CD4-positive, CD25-positive, alpha-beta regulatory T cell (primary cell): ENCODE results near the gene ASPA. TPM values are rescaled to one million over a fixed set of nuclear protein-coding genes. Genes with fewer than 3 reads are reported as not detected.
"Not testable (repeated sequence)": the region's sequence is repeated elsewhere in the genome, so short reads cannot be mapped to it uniquely, and the experiment has no call there.

ENCODE experiments used
- ATAC-seq, 2 donors: fragments of 150-1000 bp; cut with Tn5 transposase; one replicate each; pipeline ENCODE4 v1.10.0; 2021; ENCODE audit warnings: low read depth in 2 of 2, moderate number of reproducible peaks in 2 of 2, moderate library complexity in 1 of 2
- DNase-seq, 3 donors: peaks; one replicate each; pipeline versions ENCODE4 v3.0.0 to v3.0.0-alpha.2; 2012 to 2022; ENCODE audit warnings: mixed read lengths in 1 of 3
- H3K27ac ChIP-seq: one replicate; pipeline ENCODE4 v1.7.0; 2013; ENCODE audit warnings: mild to moderate bottlenecking, low read length; ENCODE audit not compliant: insufficient read depth, poor library complexity, severe bottlenecking
- H3K27me3 ChIP-seq: one replicate; pipeline ENCODE4 v1.7.0; 2013; ENCODE audit warnings: low read length; ENCODE audit not compliant: control insufficient read depth, insufficient read depth
- H3K36me3 ChIP-seq: one replicate; pipeline ENCODE4 v1.7.0; 2013; ENCODE audit warnings: mild to moderate bottlenecking, low read length, moderate library complexity; ENCODE audit not compliant: control insufficient read depth, insufficient read depth
- H3K4me1 ChIP-seq: 2 replicates; pipeline ENCODE4 v1.7.0; 2013; ENCODE audit warnings: mild to moderate bottlenecking, low read length; ENCODE audit not compliant: insufficient read depth, control insufficient read depth, poor library complexity, severe bottlenecking
- H3K4me3 ChIP-seq: one replicate; pipeline ENCODE4 v1.7.0; 2013; ENCODE audit warnings: low read depth, mild to moderate bottlenecking, low read length, moderate library complexity
- H3K9me3 ChIP-seq, 2 experiments: 1 replicate in 1 of 2; 2 replicates in 1 of 2; pipeline ENCODE4 v1.7.0; 2013; ENCODE audit warnings: low read length in 2 of 2, mild to moderate bottlenecking in 1 of 2, moderate library complexity in 1 of 2; ENCODE audit not compliant: control insufficient read depth in 2 of 2
- H3K27ac Mint-ChIP-seq, 3 donors: one replicate each; pipeline ENCODE4 v1.8.0; 2020 to 2022; ENCODE audit warnings: mild to moderate bottlenecking in 3 of 3, mixed read lengths in 3 of 3, moderate library complexity in 2 of 3
- H3K27me3 Mint-ChIP-seq: one replicate; pipeline ENCODE4 v1.8.0; 2022; ENCODE audit warnings: mild to moderate bottlenecking, mixed read lengths
- H3K36me3 Mint-ChIP-seq: one replicate; pipeline ENCODE4 v1.8.0; 2020; ENCODE audit warnings: mixed read lengths
- H3K4me1 Mint-ChIP-seq, 4 donors: one replicate each; pipeline ENCODE4 v1.8.0; 2020 to 2022; ENCODE audit warnings: mixed read lengths in 4 of 4, mild to moderate bottlenecking in 1 of 4
- H3K4me3 Mint-ChIP-seq, 4 donors: one replicate each; pipeline ENCODE4 v1.8.0; 2020 to 2022; ENCODE audit warnings: mild to moderate bottlenecking in 4 of 4, mixed read lengths in 4 of 4, moderate library complexity in 3 of 4
- H3K9me3 Mint-ChIP-seq, 7 donors: one replicate each; pipeline ENCODE4 v1.8.0; 2020 to 2022; ENCODE audit warnings: mixed read lengths in 7 of 7, mild to moderate bottlenecking in 3 of 7, moderate library complexity in 2 of 7
- polyA plus RNA-seq, 4 donors: library from polyadenylated mRNA; unstranded; fragments of 300-500 nt; fragmentation: Illumina TruSeq; gene quantifications; one replicate each; pipeline ENCODE4 v1.2.3, GENCODE V29; 2021
- total RNA-seq: library from RNA; stranded (reverse); gene quantifications from one replicate; pipeline ENCODE4 v1.2.3, GENCODE V29; 2022

The ASPA gene
- total and polyA plus RNA-seq, 5 donors from 2014 or later: not detected

- H3K27ac Mint-ChIP-seq, H3K4me3 ChIP-seq, ATAC-seq, H3K4me1 Mint-ChIP-seq, H3K27me3 ChIP-seq, H3K27ac ChIP-seq, H3K36me3 ChIP-seq, DNase-seq, H3K27me3 Mint-ChIP-seq, H3K9me3 Mint-ChIP-seq, H3K4me3 Mint-ChIP-seq, H3K4me1 ChIP-seq, H3K36me3 Mint-ChIP-seq, H3K9me3 ChIP-seq: not testable (repeated sequence)
Measured at GRCh38 chr17:3519472-3519871, 43.7 kb downstream of the ASPA start.

- H3K4me3 ChIP-seq: no peak overlapping the region
- H3K9me3 Mint-ChIP-seq: peaks cover 0 to 2% (median 0%) of the 10 kb centered on the region in 7 donors
- no peaks in the 10 kb centered on the region for H3K27me3 ChIP-seq
- DNase-seq: no peak
- H3K36me3 Mint-ChIP-seq: no peaks in the 10 kb centered on the region
- H3K27ac Mint-ChIP-seq: no peak overlapping the region
- no peak overlapping the region for H3K4me3 Mint-ChIP-seq
- ATAC-seq: no peak
- H3K4me1 Mint-ChIP-seq: no peaks in the 10 kb centered on the region
- no peaks in the 10 kb centered on the region for H3K4me1 ChIP-seq
- H3K9me3 ChIP-seq: no peaks in the 10 kb centered on the region
- no peaks in the 10 kb centered on the region for H3K36me3 ChIP-seq
- no peak overlapping the region for H3K27ac ChIP-seq
- H3K27me3 Mint-ChIP-seq: no peaks in the 10 kb centered on the region
Measured at GRCh38 chr17:3524024-3524423, 48.2 kb downstream of the ASPA start.

GRCh38 chr17:3526491-3526890, 50.7 kb downstream of the ASPA start:
- no peak for ATAC-seq
- Mint-ChIP-seq H3K4me3 (no peak overlapping the region), H3K36me3 (no peaks in the 10 kb centered on the region), H3K9me3 (peaks cover 0 to 2% (median 0%) of the 10 kb centered on the region in 7 donors), H3K27ac (no peak overlapping the region), H3K27me3 (no peaks in the 10 kb centered on the region), H3K4me1 (no peaks in the 10 kb centered on the region)
- H3K27ac ChIP-seq: no peak overlapping the region
- H3K4me1 ChIP-seq: no peaks in the 10 kb centered on the region
- H3K27me3 ChIP-seq: no peaks in the 10 kb centered on the region
- no peak overlapping the region for H3K4me3 ChIP-seq
- no peaks in the 10 kb centered on the region for H3K9me3 ChIP-seq
- no peaks in the 10 kb centered on the region for H3K36me3 ChIP-seq
- DNase-seq: no peak

- DNase-seq: no peak
- no peaks in the 10 kb centered on the region for H3K36me3 ChIP-seq
- no peak overlapping the region for H3K27ac ChIP-seq
- no peak for ATAC-seq
- no peaks in the 10 kb centered on the region for H3K4me1 ChIP-seq
- H3K4me1 Mint-ChIP-seq: no peaks in the 10 kb centered on the region
- H3K4me3 ChIP-seq: no peak overlapping the region
- no peaks in the 10 kb centered on the region for H3K27me3 ChIP-seq
- H3K27me3 Mint-ChIP-seq: no peaks in the 10 kb centered on the region
- peaks cover 0 to 2% (median 0%) of the 10 kb centered on the region in 7 donors for H3K9me3 Mint-ChIP-seq
- H3K27ac Mint-ChIP-seq: no peak overlapping the region
- H3K9me3 ChIP-seq: no peaks in the 10 kb centered on the region
- no peak overlapping the region for H3K4me3 Mint-ChIP-seq
- no peaks in the 10 kb centered on the region for H3K36me3 Mint-ChIP-seq
Measured at GRCh38 chr17:3526971-3527370, 51.2 kb downstream of the ASPA start.

GRCh38 chr17:3527468-3527867, 51.7 kb downstream of the ASPA start:
- H3K4me3 Mint-ChIP-seq: no peak overlapping the region
- Histone ChIP-seq H3K27me3 (no peaks in the 10 kb centered on the region), H3K36me3 (no peaks in the 10 kb centered on the region), H3K27ac (no peak overlapping the region), H3K4me3 (no peak overlapping the region), H3K9me3 (no peaks in the 10 kb centered on the region), H3K4me1 (no peaks in the 10 kb centered on the region)
- no peaks in the 10 kb centered on the region for H3K4me1 Mint-ChIP-seq
- no peaks in the 10 kb centered on the region for H3K27me3 Mint-ChIP-seq
- DNase-seq: no peak
- H3K27ac Mint-ChIP-seq: peak overlapping the region in 1 of 3 donors; percentile 91
- peaks cover 0 to 2% (median 0%) of the 10 kb centered on the region in 7 donors for H3K9me3 Mint-ChIP-seq
- ATAC-seq: no peak
- H3K36me3 Mint-ChIP-seq: no peaks in the 10 kb centered on the region

GRCh38 chr17:3527896-3528295, 52.1 kb downstream of the ASPA start:
- no peak overlapping the region for H3K27ac Mint-ChIP-seq
- no peaks in the 10 kb centered on the region for H3K36me3 Mint-ChIP-seq
- Histone ChIP-seq H3K4me1 (no peaks in the 10 kb centered on the region), H3K9me3 (no peaks in the 10 kb centered on the region), H3K4me3 (no peak overlapping the region), H3K27me3 (no peaks in the 10 kb centered on the region), H3K36me3 (no peaks in the 10 kb centered on the region), H3K27ac (no peak overlapping the region)
- H3K27me3 Mint-ChIP-seq: no peaks in the 10 kb centered on the region
- no peak overlapping the region for H3K4me3 Mint-ChIP-seq
- DNase-seq (no peak), ATAC-seq (no peak)
- H3K4me1 Mint-ChIP-seq: no peaks in the 10 kb centered on the region
- H3K9me3 Mint-ChIP-seq: peaks cover 0 to 2% (median 0%) of the 10 kb centered on the region in 7 donors

GRCh38 chr17:3528403-3528851, 52.6 kb downstream of the ASPA start:
- H3K4me1 ChIP-seq: no peaks in the 10 kb centered on the region
- Mint-ChIP-seq H3K27me3 (no peaks in the 10 kb centered on the region), H3K4me3 (no peak overlapping the region), H3K36me3 (no peaks in the 10 kb centered on the region), H3K9me3 (peaks cover 0 to 2% (median 0%) of the 10 kb centered on the region in 7 donors), H3K27ac (peak overlapping the region in 1 of 3 donors; percentile 41), H3K4me1 (no peaks in the 10 kb centered on the region)
- DNase-seq (no peak), ATAC-seq (no peak)
- no peak overlapping the region for H3K4me3 ChIP-seq
- H3K27me3 ChIP-seq: no peaks in the 10 kb centered on the region
- no peaks in the 10 kb centered on the region for H3K36me3 ChIP-seq
- no peak overlapping the region for H3K27ac ChIP-seq
- no peaks in the 10 kb centered on the region for H3K9me3 ChIP-seq

GRCh38 chr17:3528880-3529511, 53.2 kb downstream of the ASPA start:
- ATAC-seq (no peak), DNase-seq (no peak)
- no peak overlapping the region for H3K4me3 ChIP-seq
- no peaks in the 10 kb centered on the region for H3K27me3 ChIP-seq
- no peaks in the 10 kb centered on the region for H3K27me3 Mint-ChIP-seq
- H3K4me1 ChIP-seq: no peaks in the 10 kb centered on the region
- peak overlapping the region in 1 of 3 donors; percentile 41 for H3K27ac Mint-ChIP-seq
- H3K36me3 Mint-ChIP-seq: no peaks in the 10 kb centered on the region
- H3K27ac ChIP-seq: no peak overlapping the region
- no peaks in the 10 kb centered on the region for H3K36me3 ChIP-seq
- peaks cover 0 to 2% (median 0%) of the 10 kb centered on the region in 7 donors for H3K9me3 Mint-ChIP-seq
- H3K9me3 ChIP-seq: no peaks in the 10 kb centered on the region
- no peak overlapping the region for H3K4me3 Mint-ChIP-seq
- H3K4me1 Mint-ChIP-seq: peaks cover 0 to 3% (median 0%) of the 10 kb centered on the region in 4 donors
